C4-2B (cell line): ENCODE measurements around the gene PRICKLE2.

Experiments used
- H3K27ac ChIP-seq: fragments of 450-650 bp; 2 replicates; pipeline ENCODE4 v1.5.1; 2017
- ZFX ChIP-seq: fragments of 450-650 bp; IDR thresholded peaks from 2 replicates; pipeline ENCODE4 v1.6.1; 2017
- TF ChIP-seq, protein P1 (sequence below): fragments of 450-650 bp; conservative IDR thresholded peaks from 2 replicates; pipeline ENCODE4 v1.5.1; 2017; ENCODE audit warnings: mild to moderate bottlenecking

Gene PRICKLE2

DNA sequence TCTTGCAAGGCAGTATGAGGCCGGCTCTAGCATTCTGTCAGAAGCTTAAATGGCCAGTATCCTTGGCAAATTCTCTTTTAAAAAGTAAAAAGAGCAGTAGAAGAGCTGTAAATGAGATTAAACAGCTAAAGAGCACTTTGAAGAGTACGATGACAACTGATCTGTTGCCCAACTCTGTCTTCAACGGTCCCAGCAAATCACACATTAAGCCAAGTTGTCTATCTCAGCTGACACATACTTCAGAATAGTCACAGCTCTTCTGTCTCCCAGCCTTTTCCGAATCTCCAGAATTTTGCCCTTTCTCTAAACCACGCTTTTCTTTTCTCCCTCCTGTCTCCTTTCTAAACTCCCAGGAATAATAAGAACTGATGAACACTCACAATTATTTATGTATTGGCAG is 51.7 kb downstream of the PRICKLE2 start:
- no peak overlapping the region for H3K27ac ChIP-seq
- TF ChIP-seq, protein P1, sequence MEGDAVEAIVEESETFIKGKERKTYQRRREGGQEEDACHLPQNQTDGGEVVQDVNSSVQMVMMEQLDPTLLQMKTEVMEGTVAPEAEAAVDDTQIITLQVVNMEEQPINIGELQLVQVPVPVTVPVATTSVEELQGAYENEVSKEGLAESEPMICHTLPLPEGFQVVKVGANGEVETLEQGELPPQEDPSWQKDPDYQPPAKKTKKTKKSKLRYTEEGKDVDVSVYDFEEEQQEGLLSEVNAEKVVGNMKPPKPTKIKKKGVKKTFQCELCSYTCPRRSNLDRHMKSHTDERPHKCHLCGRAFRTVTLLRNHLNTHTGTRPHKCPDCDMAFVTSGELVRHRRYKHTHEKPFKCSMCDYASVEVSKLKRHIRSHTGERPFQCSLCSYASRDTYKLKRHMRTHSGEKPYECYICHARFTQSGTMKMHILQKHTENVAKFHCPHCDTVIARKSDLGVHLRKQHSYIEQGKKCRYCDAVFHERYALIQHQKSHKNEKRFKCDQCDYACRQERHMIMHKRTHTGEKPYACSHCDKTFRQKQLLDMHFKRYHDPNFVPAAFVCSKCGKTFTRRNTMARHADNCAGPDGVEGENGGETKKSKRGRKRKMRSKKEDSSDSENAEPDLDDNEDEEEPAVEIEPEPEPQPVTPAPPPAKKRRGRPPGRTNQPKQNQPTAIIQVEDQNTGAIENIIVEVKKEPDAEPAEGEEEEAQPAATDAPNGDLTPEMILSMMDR, result no peak
- TF ChIP-seq ZFX, result no peak

DNA sequence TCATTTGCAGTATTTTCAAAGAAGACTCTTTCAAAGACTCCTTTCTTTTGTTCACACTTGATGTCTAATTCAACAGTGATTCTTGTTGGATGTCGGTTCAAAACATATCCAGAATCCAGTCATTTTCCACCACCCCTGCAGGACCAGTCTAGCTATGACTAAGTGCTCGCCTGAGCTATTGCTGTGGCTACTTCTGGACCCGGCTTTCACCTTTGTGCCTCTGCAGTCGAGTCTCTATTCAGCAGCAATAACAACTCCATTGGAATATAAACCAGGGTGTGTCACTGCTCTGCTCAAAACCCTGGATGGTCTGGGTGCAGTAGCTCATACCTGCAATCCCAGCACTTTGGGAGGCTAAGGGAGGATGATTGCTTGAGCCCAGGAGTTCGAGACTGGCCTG is 55.0 kb downstream of the PRICKLE2 start:
- no peak overlapping the region for H3K27ac ChIP-seq
- TF ChIP-seq ZFX, result no peak
- TF ChIP-seq, protein P1, result no peak

DNA sequence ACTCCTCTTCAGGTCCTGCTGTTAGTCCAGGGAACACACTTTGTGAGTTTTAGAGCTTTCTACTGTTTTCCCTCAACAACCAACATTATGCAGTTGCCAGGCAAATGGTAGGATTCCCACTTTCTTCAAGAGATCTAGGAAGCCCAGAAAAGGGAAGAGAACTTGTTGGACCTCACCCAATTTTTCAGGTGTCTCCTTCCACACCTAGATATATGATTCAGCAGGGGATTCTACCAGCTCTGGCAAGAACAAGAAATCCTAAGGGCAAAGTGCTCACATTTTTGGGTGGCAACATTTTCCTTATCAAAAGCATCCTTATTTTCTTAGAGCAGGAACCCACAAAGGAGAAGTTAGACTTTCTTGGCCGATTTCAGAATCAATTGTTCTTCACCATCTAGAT is 57.4 kb downstream of the PRICKLE2 start:
- TF ChIP-seq ZFX, result no peak
- TF ChIP-seq, protein P1, result no peak
- H3K27ac ChIP-seq, result no peak overlapping the region

- no peak for TF ChIP-seq ZFX
- TF ChIP-seq, protein P1, result no peak
- no peak overlapping the region for H3K27ac ChIP-seq
Measured at GRCh38 chr3:64167351-64167750, 57.9 kb downstream of the PRICKLE2 start.

GRCh38 chr3:64166584-64167162 is 58.6 kb downstream of the PRICKLE2 start:
- H3K27ac ChIP-seq, result no peak overlapping the region
- TF ChIP-seq, protein P1, result peak; percentile 35
- no peak for TF ChIP-seq ZFX

- TF ChIP-seq, protein P1, result no peak
- TF ChIP-seq ZFX, result no peak
- no peak overlapping the region for H3K27ac ChIP-seq
Measured at GRCh38 chr3:64164349-64164748, 60.9 kb downstream of the PRICKLE2 start.

DNA sequence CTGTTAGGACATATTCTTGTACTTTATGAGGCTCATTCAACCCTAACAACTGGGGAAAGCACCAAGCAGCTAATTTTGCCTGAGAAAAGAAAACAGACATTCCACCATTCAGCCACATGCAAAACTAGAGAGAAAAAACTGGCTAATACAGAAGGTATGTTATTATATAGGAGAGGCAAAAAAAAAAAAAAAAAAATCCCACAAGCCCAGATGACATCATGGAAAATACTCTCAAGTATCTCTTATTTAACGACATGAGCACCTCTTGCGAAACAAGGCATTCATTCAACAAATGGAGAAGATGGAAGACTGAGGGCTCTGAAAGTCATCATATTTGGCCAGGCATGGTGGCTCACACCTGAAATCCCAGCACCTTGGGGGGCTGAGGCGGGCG is 61.5 kb downstream of the PRICKLE2 start:
- H3K27ac ChIP-seq, result no peak overlapping the region
- TF ChIP-seq, protein P1, result no peak
- no peak for TF ChIP-seq ZFX
